ENCODE data around the gene MARVELD2.
"Not testable (repeated sequence)": the region's sequence is repeated elsewhere in the genome, so short reads cannot be mapped to it uniquely, and the experiment has no call there.

MARVELD2 gene

GRCh38 chr5:69414885-69415583, at the start of gene MARVELD2:
MARVELD2 (plus strand) TSS chr5:69415116; CDS start chr5:69419386, 4,270 bp downstream.
- H3K36me3 ChIP-seq (ENCODE audit: control insufficient read depth, insufficient read depth, low read length): no peaks in the 10 kb centered on the region
- no peaks in the 10 kb centered on the region for H3K9me3 ChIP-seq (ENCODE audit: control insufficient read depth, low read length)
- H3K4me2 ChIP-seq (ENCODE audit: low read length): peak within 1 kb of the TSS; percentile 67
- TF ChIP-seq, protein P1, sequence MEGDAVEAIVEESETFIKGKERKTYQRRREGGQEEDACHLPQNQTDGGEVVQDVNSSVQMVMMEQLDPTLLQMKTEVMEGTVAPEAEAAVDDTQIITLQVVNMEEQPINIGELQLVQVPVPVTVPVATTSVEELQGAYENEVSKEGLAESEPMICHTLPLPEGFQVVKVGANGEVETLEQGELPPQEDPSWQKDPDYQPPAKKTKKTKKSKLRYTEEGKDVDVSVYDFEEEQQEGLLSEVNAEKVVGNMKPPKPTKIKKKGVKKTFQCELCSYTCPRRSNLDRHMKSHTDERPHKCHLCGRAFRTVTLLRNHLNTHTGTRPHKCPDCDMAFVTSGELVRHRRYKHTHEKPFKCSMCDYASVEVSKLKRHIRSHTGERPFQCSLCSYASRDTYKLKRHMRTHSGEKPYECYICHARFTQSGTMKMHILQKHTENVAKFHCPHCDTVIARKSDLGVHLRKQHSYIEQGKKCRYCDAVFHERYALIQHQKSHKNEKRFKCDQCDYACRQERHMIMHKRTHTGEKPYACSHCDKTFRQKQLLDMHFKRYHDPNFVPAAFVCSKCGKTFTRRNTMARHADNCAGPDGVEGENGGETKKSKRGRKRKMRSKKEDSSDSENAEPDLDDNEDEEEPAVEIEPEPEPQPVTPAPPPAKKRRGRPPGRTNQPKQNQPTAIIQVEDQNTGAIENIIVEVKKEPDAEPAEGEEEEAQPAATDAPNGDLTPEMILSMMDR (IDR thresholded peaks at IDR 0.05): peak; percentile 54
- peak within 1 kb of the TSS; percentile 97 for H3K4me3 ChIP-seq (ENCODE audit: low read depth, low read length)
- no peaks in the 10 kb centered on the region for H3K27me3 ChIP-seq (ENCODE audit: control insufficient read depth, insufficient read depth, low read length)
- peak within 1 kb of the TSS; percentile 84 for H3K9ac ChIP-seq
- H3K4me1 ChIP-seq: no peaks in the 10 kb centered on the region
- peak within 1 kb of the TSS; percentile 85 for H3K27ac ChIP-seq
- H3K79me2 ChIP-seq: peaks cover 5% of the 10 kb centered on the region
- peak within 1 kb of the TSS; percentile 98 for H2AFZ ChIP-seq

- H2AFZ ChIP-seq: no peak overlapping the region
- H3K4me1 ChIP-seq: peaks cover 4% of the 10 kb centered on the region
- H3K79me2 ChIP-seq: peaks cover 23% of the 10 kb centered on the region
- peak overlapping the region; percentile 100 for H3K4me2 ChIP-seq (ENCODE audit: low read length)
- H3K27me3 ChIP-seq (ENCODE audit: control insufficient read depth, insufficient read depth, low read length): no peaks in the 10 kb centered on the region
- TF ChIP-seq, protein P1 (IDR thresholded peaks at IDR 0.05): no peak
- no peak overlapping the region for H3K9ac ChIP-seq
- no peak overlapping the region for H3K27ac ChIP-seq
- H3K4me3 ChIP-seq (ENCODE audit: low read depth, low read length): peak overlapping the region; percentile 89
- H3K9me3 ChIP-seq (ENCODE audit: control insufficient read depth, low read length): no peaks in the 10 kb centered on the region
- H3K36me3 ChIP-seq (ENCODE audit: control insufficient read depth, insufficient read depth, low read length): no peaks in the 10 kb centered on the region
Observed at GRCh38 chr5:69367697-69368279, 47.1 kb upstream of the MARVELD2 start.

DNA sequence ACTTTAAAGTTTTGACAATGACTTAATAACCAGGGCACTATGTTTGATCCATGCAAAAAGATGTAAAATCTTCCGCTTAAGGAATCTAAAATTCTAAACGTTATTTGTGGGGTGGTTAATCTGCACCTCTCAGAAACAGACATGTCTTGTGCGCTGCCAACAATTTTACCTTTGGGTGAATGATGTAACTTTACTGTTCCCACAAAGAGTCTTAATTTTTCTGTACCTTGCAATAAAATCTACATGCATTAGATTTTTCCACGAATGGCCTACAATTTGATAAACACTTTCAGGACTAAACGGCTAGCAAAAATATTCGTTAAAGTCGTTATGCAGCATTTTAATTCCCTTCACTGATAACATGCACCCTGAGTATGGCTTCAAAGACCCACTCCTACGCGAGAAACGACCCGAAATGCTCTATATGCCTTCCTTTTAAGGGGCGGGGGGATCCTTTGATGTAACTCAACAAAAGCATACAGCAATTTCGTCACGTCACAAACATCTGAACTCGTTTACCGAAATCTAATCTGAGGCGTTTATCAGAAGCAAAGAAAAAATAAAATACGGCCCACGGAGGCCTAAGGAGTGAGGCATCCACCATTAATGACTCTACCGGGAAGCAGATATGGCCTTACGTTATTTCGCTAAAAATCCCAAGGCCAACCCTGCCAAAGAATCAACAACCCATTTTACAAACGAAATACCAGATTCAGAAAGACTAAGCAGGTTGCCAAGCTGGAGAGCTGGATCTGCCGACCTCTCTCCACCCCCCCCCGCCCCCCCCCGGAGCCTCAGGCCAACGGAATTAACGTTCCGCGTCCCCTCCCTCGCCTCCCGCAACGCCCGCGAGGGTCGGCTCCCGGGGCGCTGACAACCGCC, 46.2 kb upstream of the MARVELD2 start:
- Histone ChIP-seq H3K9ac (peak overlapping the region; percentile 78), H3K27me3 (ENCODE audit: control insufficient read depth, insufficient read depth, low read length) (no peaks in the 10 kb centered on the region), H3K27ac (peak overlapping the region; percentile 96), H3K4me2 (ENCODE audit: low read length) (peak overlapping the region; percentile 100), H2AFZ (peak overlapping the region; percentile 79), H3K4me3 (ENCODE audit: low read depth, low read length) (peak overlapping the region; percentile 89), H3K4me1 (peaks cover 4% of the 10 kb centered on the region), H3K36me3 (ENCODE audit: control insufficient read depth, insufficient read depth, low read length) (no peaks in the 10 kb centered on the region), H3K9me3 (ENCODE audit: control insufficient read depth, low read length) (no peaks in the 10 kb centered on the region), H3K79me2 (peaks cover 18% of the 10 kb centered on the region)
- TF ChIP-seq, protein P1 (IDR thresholded peaks at IDR 0.05): no peak

DNA sequence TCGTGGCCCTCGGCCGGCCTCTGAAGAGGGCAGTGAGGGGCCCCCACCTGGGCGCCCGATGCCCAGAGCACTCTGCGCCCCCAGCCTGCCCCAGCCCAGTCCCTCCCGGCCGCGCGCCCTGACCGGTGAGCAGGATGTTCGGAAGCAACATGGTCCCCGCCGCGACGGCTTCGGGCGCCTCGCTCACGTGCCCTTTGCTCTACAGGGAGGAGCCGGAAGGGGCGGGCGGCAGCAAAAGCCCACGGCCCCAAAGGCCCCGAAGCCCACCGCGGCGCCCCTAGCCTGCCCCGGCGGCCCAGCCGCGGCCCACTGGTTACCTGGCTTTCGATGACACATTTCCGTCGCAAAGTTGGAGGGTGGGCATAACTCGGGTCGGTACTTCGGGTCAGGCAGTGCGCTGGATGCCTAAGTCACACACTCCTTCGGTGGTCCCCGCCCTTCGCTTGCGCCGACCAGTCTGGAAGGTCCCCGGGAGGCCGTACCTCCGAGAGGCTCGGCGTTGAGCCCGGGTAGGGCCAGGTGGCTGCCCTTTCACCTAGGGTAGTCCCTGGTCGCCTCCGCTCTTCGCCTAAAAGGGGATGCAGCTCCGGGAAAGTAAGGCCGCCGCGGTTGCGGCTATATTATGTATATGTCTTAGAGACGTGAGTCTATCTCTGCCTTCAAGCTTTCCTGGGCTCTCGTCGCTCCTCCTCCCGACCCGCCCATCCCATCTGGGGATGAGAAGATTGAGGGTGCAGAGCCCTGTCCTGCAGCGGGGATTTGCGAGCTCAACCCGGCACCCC, 45.4 kb upstream of the MARVELD2 start, which contains the start of the genes AK6, RAD17 and TAF9:
Gene AK6, minus strand, starts transcription at position 181 of the 782 bp plus-strand sequence. Its CDS starts 30 bp downstream, at position 151.
Gene RAD17, plus strand, starts transcription at position 479 of the 782 bp plus-strand sequence. CDS start 2,391 bp downstream, outside the sequence.
Gene TAF9, minus strand, starts transcription at position 181 of the 782 bp plus-strand sequence. CDS start 3,783 bp downstream, outside the sequence.
- H3K27me3 ChIP-seq (ENCODE audit: control insufficient read depth, insufficient read depth, low read length): no peaks in the 10 kb centered on the region
- H2AFZ ChIP-seq: peak within 1 kb of the TSS; percentile 79
- peak within 1 kb of the TSS; percentile 100 for H3K4me2 ChIP-seq (ENCODE audit: low read length)
- peaks cover 4% of the 10 kb centered on the region for H3K4me1 ChIP-seq
- H3K27ac ChIP-seq: peak within 1 kb of the TSS; percentile 96
- peak within 1 kb of the TSS; percentile 89 for H3K4me3 ChIP-seq (ENCODE audit: low read depth, low read length)
- H3K36me3 ChIP-seq (ENCODE audit: control insufficient read depth, insufficient read depth, low read length): no peaks in the 10 kb centered on the region
- H3K9ac ChIP-seq: peak within 1 kb of the TSS; percentile 78
- TF ChIP-seq, protein P1 (IDR thresholded peaks at IDR 0.05): no peak
- no peaks in the 10 kb centered on the region for H3K9me3 ChIP-seq (ENCODE audit: control insufficient read depth, low read length)
- H3K79me2 ChIP-seq: peaks cover 18% of the 10 kb centered on the region

DNA sequence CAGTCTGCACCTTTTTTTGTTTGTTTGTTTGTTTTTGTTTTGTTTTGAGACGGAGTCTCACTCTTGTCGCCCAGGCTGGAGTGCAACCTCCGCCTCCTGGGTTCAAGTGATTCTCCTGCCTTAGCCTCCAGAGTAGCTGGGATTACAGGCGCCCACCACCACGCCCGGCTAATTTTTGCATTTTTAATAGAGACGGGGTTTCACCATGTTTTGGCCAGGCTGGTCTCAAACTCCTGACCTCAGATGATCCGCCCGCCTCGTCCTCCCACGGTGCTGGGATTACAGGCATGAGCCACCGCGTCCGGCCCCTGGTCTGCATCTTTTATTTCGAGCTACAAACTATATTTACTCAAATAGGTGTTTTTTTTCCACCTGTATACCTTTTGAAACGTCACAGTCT, 44.6 kb upstream of the MARVELD2 start:
- Histone ChIP-seq H3K4me3 (ENCODE audit: low read depth, low read length) (peak overlapping the region; percentile 89), H3K79me2 (peaks cover 18% of the 10 kb centered on the region), H3K4me2 (ENCODE audit: low read length) (peak overlapping the region; percentile 100), H2AFZ (peak overlapping the region; percentile 79), H3K27ac (peak overlapping the region; percentile 96)
- H3K9ac ChIP-seq; H3K9me3 ChIP-seq (ENCODE audit: control insufficient read depth, low read length); H3K36me3 ChIP-seq (ENCODE audit: control insufficient read depth, insufficient read depth, low read length); H3K27me3 ChIP-seq (ENCODE audit: control insufficient read depth, insufficient read depth, low read length); H3K4me1 ChIP-seq: not testable (repeated sequence)

All from parathyroid adenoma (tissue), 2 donors.